ENCODE data around the gene NOP56.

The NOP56 gene

GRCh38 chr20:2651772-2652723 lies at the start of gene NOP56:
Gene NOP56, plus strand, starts transcription at chr20:2652632. Its CDS starts 29 bp downstream, at chr20:2652661.
- TF ChIP-seq CTCF (IDR thresholded peaks at IDR 0.05; ENCODE audit: insufficient read depth, low read length, poor library complexity, severe bottlenecking), result no peak
- peak; percentile 95 for DNase-seq (ENCODE audit: extremely low read depth, insufficient read length)
- no peaks in the 10 kb centered on the region for H3K27me3 ChIP-seq (replicated peaks; ENCODE audit: control insufficient read depth, insufficient read depth, low read length)
- H3K4me3 ChIP-seq (replicated peaks; ENCODE audit: low read depth, low read length), result peak within 1 kb of the TSS; percentile 99
- H3K36me3 ChIP-seq (ENCODE audit: control insufficient read depth, insufficient read depth, low read length), result peaks cover 30% of the 10 kb centered on the region

- H3K4me3 ChIP-seq (replicated peaks; ENCODE audit: low read depth, low read length), result no peak overlapping the region
- no peak for DNase-seq (ENCODE audit: extremely low read depth, insufficient read length)
- no peak for TF ChIP-seq CTCF (IDR thresholded peaks at IDR 0.05; ENCODE audit: insufficient read depth, low read length, poor library complexity, severe bottlenecking)
- H3K27me3 ChIP-seq (replicated peaks; ENCODE audit: control insufficient read depth, insufficient read depth, low read length), result no peaks in the 10 kb centered on the region
- H3K36me3 ChIP-seq (ENCODE audit: control insufficient read depth, insufficient read depth, low read length), result no peaks in the 10 kb centered on the region
Observed at GRCh38 chr20:2602746-2603145, 49.7 kb upstream of the NOP56 start.

- no peak for DNase-seq (ENCODE audit: extremely low read depth, insufficient read length)
Observed at GRCh38 chr20:2603816-2604505, 48.5 kb upstream of the NOP56 start.

GRCh38 chr20:2604506-2604835 lies 48.0 kb upstream of the NOP56 start:
- no peaks in the 10 kb centered on the region for H3K27me3 ChIP-seq (replicated peaks; ENCODE audit: control insufficient read depth, insufficient read depth, low read length)
- no peak for TF ChIP-seq CTCF (IDR thresholded peaks at IDR 0.05; ENCODE audit: insufficient read depth, low read length, poor library complexity, severe bottlenecking)
- no peak for DNase-seq (ENCODE audit: extremely low read depth, insufficient read length)
- H3K4me3 ChIP-seq (replicated peaks; ENCODE audit: low read depth, low read length), result no peak overlapping the region
- no peaks in the 10 kb centered on the region for H3K36me3 ChIP-seq (ENCODE audit: control insufficient read depth, insufficient read depth, low read length)

More at GRCh38 chr20:2603816-2604505, 48.5 kb upstream of the NOP56 start:
- no peaks in the 10 kb centered on the region for H3K27me3 ChIP-seq (replicated peaks; ENCODE audit: control insufficient read depth, insufficient read depth, low read length)
- H3K36me3 ChIP-seq (ENCODE audit: control insufficient read depth, insufficient read depth, low read length), result no peaks in the 10 kb centered on the region
- no peak for TF ChIP-seq CTCF (IDR thresholded peaks at IDR 0.05; ENCODE audit: insufficient read depth, low read length, poor library complexity, severe bottlenecking)
- no peak overlapping the region for H3K4me3 ChIP-seq (replicated peaks; ENCODE audit: low read depth, low read length)

GRCh38 chr20:2606507-2607006 lies 45.9 kb upstream of the NOP56 start:
- no peaks in the 10 kb centered on the region for H3K27me3 ChIP-seq (replicated peaks; ENCODE audit: control insufficient read depth, insufficient read depth, low read length)
- no peak for DNase-seq (ENCODE audit: extremely low read depth, insufficient read length)
- H3K4me3 ChIP-seq (replicated peaks; ENCODE audit: low read depth, low read length), result no peak overlapping the region
- no peak for TF ChIP-seq CTCF (IDR thresholded peaks at IDR 0.05; ENCODE audit: insufficient read depth, low read length, poor library complexity, severe bottlenecking)
- H3K36me3 ChIP-seq (ENCODE audit: control insufficient read depth, insufficient read depth, low read length), result no peaks in the 10 kb centered on the region
